ENCODE data around the gene IAPP. TPM values are rescaled to one million over a fixed set of nuclear protein-coding genes. Genes with fewer than 3 reads are reported as not detected.

The IAPP gene
- not detected in 3 replicates for total RNA-seq

DNA sequence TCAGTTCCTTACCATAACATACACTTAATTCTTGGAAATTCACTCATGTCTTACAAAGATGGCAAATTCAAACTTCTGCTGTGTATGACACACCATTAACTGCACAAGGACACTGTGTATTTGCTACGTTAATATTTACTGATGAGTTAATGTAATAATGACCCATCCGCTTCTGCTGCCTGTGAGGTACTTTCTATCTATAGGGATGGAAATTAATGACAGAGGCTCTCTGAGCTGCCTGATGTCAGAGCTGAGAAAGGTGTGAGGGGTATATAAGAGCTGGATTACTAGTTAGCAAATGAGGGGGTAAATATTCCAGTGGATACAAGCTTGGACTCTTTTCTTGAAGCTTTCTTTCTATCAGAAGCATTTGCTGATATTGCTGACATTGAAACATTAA lies at the start of gene IAPP:
IAPP (plus strand) TSS at position 301 of the 400 bp plus-strand sequence. CDS start 450 bp downstream, outside the sequence.
- Mint-ChIP-seq H3K4me3 (no peak within 1 kb of the TSS), H3K27me3 (ENCODE audit: low read depth) (peaks cover 4% of the 10 kb centered on the region), H3K27ac (no peak within 1 kb of the TSS), H3K36me3 (no peaks in the 10 kb centered on the region), H3K9me3 (no peaks in the 10 kb centered on the region), H3K4me1 (no peaks in the 10 kb centered on the region)
- TF ChIP-seq CTCF (IDR thresholded peaks at IDR 0.05; ENCODE audit: unreplicated experiment), result no peak
- no peak for DNase-seq (ENCODE audit: low spot score in 2 of 2, unreplicated experiment in 2 of 2)

DNA sequence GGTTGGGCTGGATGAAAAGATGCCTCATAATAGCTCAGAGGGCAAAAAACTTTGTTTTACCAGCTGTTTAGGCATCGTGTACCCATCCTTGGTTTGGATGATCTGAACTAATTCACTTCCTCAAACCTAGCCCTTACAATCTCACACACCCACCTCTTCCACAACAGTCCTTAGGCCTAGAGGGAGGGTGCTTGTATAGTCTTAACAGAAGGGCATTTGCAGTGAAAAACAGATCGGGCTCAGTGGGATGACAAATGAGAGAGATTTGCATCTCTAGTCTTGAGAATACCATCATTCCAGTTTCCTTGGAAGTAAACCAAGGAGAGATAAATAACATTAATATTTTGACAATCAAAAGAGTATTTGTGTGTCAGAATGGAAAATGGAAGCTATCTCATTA lies 49.0 kb upstream of the IAPP start:
- no peak overlapping the region for H3K4me3 Mint-ChIP-seq
- H3K36me3 Mint-ChIP-seq, result peaks cover 6% of the 10 kb centered on the region
- no peak overlapping the region for H3K27ac Mint-ChIP-seq
- no peak for TF ChIP-seq CTCF (IDR thresholded peaks at IDR 0.05; ENCODE audit: unreplicated experiment)
- H3K9me3 Mint-ChIP-seq, result peaks cover 21% of the 10 kb centered on the region
- DNase-seq (ENCODE audit: low spot score in 2 of 2, unreplicated experiment in 2 of 2), result no peak
- H3K27me3 Mint-ChIP-seq (ENCODE audit: low read depth), result no peaks in the 10 kb centered on the region
- H3K4me1 Mint-ChIP-seq, result no peaks in the 10 kb centered on the region

DNA sequence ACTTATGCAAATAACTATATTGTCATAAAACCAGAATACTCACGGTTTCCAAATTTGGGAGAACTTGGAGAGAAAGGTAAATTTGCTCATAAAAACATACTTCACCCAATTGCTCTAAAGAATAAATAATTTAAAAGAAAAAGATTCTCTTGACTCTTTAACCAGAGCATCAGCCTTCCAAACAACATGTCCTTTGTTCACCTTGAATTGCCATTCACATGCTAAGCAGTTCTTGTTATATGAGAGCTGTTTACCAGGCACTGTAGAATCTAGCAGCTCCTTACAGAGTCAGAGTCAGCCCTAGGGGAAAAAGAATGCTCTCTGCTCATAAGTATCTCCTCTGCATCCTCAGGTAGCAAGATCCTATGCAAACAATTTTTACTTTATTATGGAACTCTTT lies 48.2 kb upstream of the IAPP start:
- Mint-ChIP-seq H3K36me3 (peaks cover 6% of the 10 kb centered on the region), H3K4me3 (no peak overlapping the region), H3K27ac (no peak overlapping the region), H3K9me3 (peaks cover 28% of the 10 kb centered on the region), H3K27me3 (ENCODE audit: low read depth) (no peaks in the 10 kb centered on the region), H3K4me1 (no peaks in the 10 kb centered on the region)
- TF ChIP-seq CTCF (IDR thresholded peaks at IDR 0.05; ENCODE audit: unreplicated experiment), result no peak
- DNase-seq (ENCODE audit: low spot score in 2 of 2, unreplicated experiment in 2 of 2), result no peak

- Mint-ChIP-seq H3K27me3 (ENCODE audit: low read depth) (no peaks in the 10 kb centered on the region), H3K4me3 (no peak overlapping the region), H3K9me3 (peaks cover 48% of the 10 kb centered on the region), H3K36me3 (peaks cover 11% of the 10 kb centered on the region), H3K27ac (no peak overlapping the region), H3K4me1 (no peaks in the 10 kb centered on the region)
- TF ChIP-seq CTCF (IDR thresholded peaks at IDR 0.05; ENCODE audit: unreplicated experiment), result no peak
- no peak for DNase-seq (ENCODE audit: low spot score in 2 of 2, unreplicated experiment in 2 of 2)
Observed at GRCh38 chr12:21328578-21328977, 44.1 kb upstream of the IAPP start.

- Mint-ChIP-seq H3K36me3 (peaks cover 11% of the 10 kb centered on the region), H3K4me3 (no peak overlapping the region), H3K9me3 (peaks cover 52% of the 10 kb centered on the region), H3K27me3 (ENCODE audit: low read depth) (no peaks in the 10 kb centered on the region), H3K4me1 (no peaks in the 10 kb centered on the region), H3K27ac (no peak overlapping the region)
- DNase-seq (ENCODE audit: low spot score in 2 of 2, unreplicated experiment in 2 of 2), result no peak
- no peak for TF ChIP-seq CTCF (IDR thresholded peaks at IDR 0.05; ENCODE audit: unreplicated experiment)
Observed at GRCh38 chr12:21330682-21331253, 41.9 kb upstream of the IAPP start.
